IMR-90 (cell line): ENCODE measurements around the gene TLCD2. TPM values are rescaled to one million over a fixed set of nuclear protein-coding genes. Genes with fewer than 3 reads are reported as not detected.

ENCODE experiments used
- ATAC-seq: fragments of 200-7000 bp; cut with Tn5 transposase; 2 replicates; pipeline ENCODE4 v1.9.1; 2020; ENCODE audit warnings: low read depth, mild to moderate bottlenecking, moderate library complexity
- BruUV-seq: library from RNA; stranded (reverse); fragments of 400-500 nt; replicated peaks from 2 replicates; lab custom pipeline; 2021; lab: Mats Ljungman, UMichigan
- CTCF ChIA-PET: fragments of 300-600 bp; formaldehyde crosslinking; extraction: SDS; loops from one replicate; lab custom pipeline; 2021; ENCODE audit warnings: antibody characterized with exemption; lab: Yijun Ruan, JAX
- POLR2A ChIA-PET: fragments of 300-600 bp; sonication (Branson Sonifier 250); formaldehyde crosslinking; loops from one replicate; lab custom pipeline; 2022; ENCODE audit warnings: antibody characterized with exemption; ENCODE audit not compliant: unreplicated experiment; lab: Charles Lee
- DNase-seq: peaks from one replicate; pipeline ENCODE4 v3.0.0; 2013
- H2AFZ ChIP-seq: replicated peaks from 2 replicates; pipeline ENCODE3; 2013; ENCODE audit warnings: low read length, mild to moderate bottlenecking; ENCODE audit not compliant: poor library complexity
- H2AK5ac ChIP-seq: 2 replicates; pipeline ENCODE4 v1.6.1; 2013; ENCODE audit warnings: low read depth, low read length, inconsistent platforms
- H2AK9ac ChIP-seq: replicated peaks from 2 replicates; pipeline ENCODE3; 2013; ENCODE audit warnings: mild to moderate bottlenecking, low read depth, low read length, moderate library complexity; ENCODE audit not compliant: poor library complexity
- H2BK120ac ChIP-seq: 2 replicates; pipeline ENCODE4 v1.6.1; 2013; ENCODE audit warnings: low read depth, low read length, inconsistent platforms
- H2BK15ac ChIP-seq: 3 replicates; pipeline ENCODE4 v1.6.1; 2013; ENCODE audit warnings: low read depth, low read length, inconsistent platforms
- H2BK20ac ChIP-seq: 2 replicates; pipeline ENCODE4 v1.6.1; 2013; ENCODE audit warnings: low read depth, mild to moderate bottlenecking, inconsistent platforms, low read length, moderate library complexity
- H2BK5ac ChIP-seq: 2 replicates; pipeline ENCODE4 v1.6.1; 2013; ENCODE audit warnings: mild to moderate bottlenecking, low read depth, low read length, inconsistent platforms; ENCODE audit not compliant: poor library complexity, severe bottlenecking
- H3K14ac ChIP-seq: replicated peaks from 2 replicates; pipeline ENCODE4 v1.6.1; 2013; ENCODE audit warnings: low read depth, low read length, inconsistent platforms
- H3K18ac ChIP-seq: 2 replicates; pipeline ENCODE4 v1.6.1; 2013; ENCODE audit warnings: low read depth, low read length, control low read depth
- H3K23ac ChIP-seq: 2 replicates; pipeline ENCODE4 v1.6.1; 2013; ENCODE audit warnings: low read depth, low read length, inconsistent platforms
- H3K27ac ChIP-seq: 2 replicates; pipeline ENCODE4 v1.5.1; 2013; ENCODE audit warnings: mild to moderate bottlenecking, control low read depth, low read length; ENCODE audit not compliant: insufficient read depth
- H3K27me3 ChIP-seq: 2 replicates; pipeline ENCODE4 v1.6.1; 2013; ENCODE audit warnings: low read length; ENCODE audit not compliant: control insufficient read depth, insufficient read depth
- H3K36me3 ChIP-seq: 2 replicates; pipeline ENCODE4 v1.6.1; 2013; ENCODE audit warnings: low read length, mixed read lengths; ENCODE audit not compliant: control insufficient read depth, insufficient read depth
- H3K4ac ChIP-seq: 2 replicates; pipeline ENCODE4 v1.6.1; 2013; ENCODE audit warnings: low read depth, low read length, inconsistent platforms
- H3K4me1 ChIP-seq: 2 replicates; pipeline ENCODE4 v1.6.1; 2013; ENCODE audit warnings: low read length, mixed read lengths; ENCODE audit not compliant: control insufficient read depth, insufficient read depth
- H3K4me2 ChIP-seq: 2 replicates; pipeline ENCODE4 v1.6.1; 2013; ENCODE audit warnings: low read depth, mild to moderate bottlenecking, control low read depth, low read length, moderate library complexity
- H3K4me3 ChIP-seq: 2 replicates; pipeline ENCODE4 v1.5.1; 2013; ENCODE audit warnings: low read depth, mild to moderate bottlenecking, control low read depth, low read length, moderate library complexity; ENCODE audit not compliant: insufficient read depth
- H3K56ac ChIP-seq: 2 replicates; pipeline ENCODE4 v1.6.1; 2013; ENCODE audit warnings: low read length, inconsistent platforms; ENCODE audit not compliant: insufficient read depth; ENCODE audit errors: extremely low read depth
- H3K79me1 ChIP-seq, 2 experiments: 2 replicates each; pipeline ENCODE4 v1.6.1; 2013; ENCODE audit warnings: low read length in 2 of 2, inconsistent platforms in 1 of 2, low read depth in 1 of 2
- H3K9ac ChIP-seq: 2 replicates; pipeline ENCODE4 v1.6.1; 2013; ENCODE audit warnings: low read depth, low read length, control low read depth
- H3K9me1 ChIP-seq: 2 replicates; pipeline ENCODE4 v1.6.1; 2013; ENCODE audit warnings: low read length, inconsistent platforms; ENCODE audit not compliant: insufficient read depth
- H3K9me3 ChIP-seq: 2 replicates; pipeline ENCODE4 v1.6.1; 2013; ENCODE audit warnings: low read length; ENCODE audit not compliant: control insufficient read depth, insufficient read depth
- H4K20me1 ChIP-seq: 2 replicates; pipeline ENCODE4 v1.6.1; 2013; ENCODE audit warnings: low read length, inconsistent platforms; ENCODE audit not compliant: insufficient read depth
- H4K5ac ChIP-seq: 2 replicates; pipeline ENCODE4 v1.6.1; 2013; ENCODE audit warnings: mild to moderate bottlenecking, low read depth, low read length, control low read depth
- H4K8ac ChIP-seq, 2 experiments: 2 replicates each; pipeline ENCODE4 v1.6.1; 2013; ENCODE audit warnings: low read depth in 2 of 2, low read length in 2 of 2, control low read depth in 1 of 2, inconsistent platforms in 1 of 2
- H4K91ac ChIP-seq: 2 replicates; pipeline ENCODE4 v1.6.1; 2013; ENCODE audit warnings: low read depth, low read length, inconsistent platforms; ENCODE audit not compliant: insufficient read depth
- BHLHE40 ChIP-seq: fragments of 150-350 bp; IDR thresholded peaks from 2 replicates; pipeline ENCODE4 v1.6.1; 2016; ENCODE audit warnings: mild to moderate bottlenecking, low read depth, low read length
- RCOR1 ChIP-seq: IDR thresholded peaks from 2 replicates; pipeline ENCODE4 v1.6.1; 2012; ENCODE audit warnings: mild to moderate bottlenecking, low read length, improper control_type of control experiment; ENCODE audit not compliant: insufficient replicate concordance
- WGBS, 2 experiments: methylation state at CpG; one replicate each; pipeline versions ENCODE4 v1.1.5 to v1.1.7; 2013; ENCODE audit warnings: missing lambda C conversion rate in 2 of 2; ENCODE audit not compliant: insufficient read length in 1 of 2; ENCODE audit errors: extremely low coverage in 2 of 2; 5-methylcytosine and 5-hydroxymethylcytosine counted together
- dilution Hi-C: fragments of 300-500 bp; cut with HindIII; formaldehyde crosslinking; loops from one replicate; pipeline ENCODE4 v1.14.3; 2018; ENCODE audit warnings: low sequenced_read_pairs; ENCODE audit not compliant: unreplicated experiment
- in situ Hi-C: fragments of 300-500 bp; cut with MboI; formaldehyde crosslinking; loops from 3 replicates; pipeline ENCODE4 v1.14.3; 2019; ENCODE audit warnings: low sequenced_read_pairs, inconsistent platforms, mixed read lengths
- intact Hi-C: fragments of 100-400 bp; cut with micrococcal nuclease; formaldehyde crosslinking; loops from 2 replicates; pipeline ENCODE4 v1.10.0; 2022
- polyA plus RNA-seq, 3 experiments: library from polyadenylated mRNA; depleted of rRNA; stranded (reverse); fragments of >200 nt; gene quantifications; 2 replicates each; pipeline ENCODE4 v1.2.3, GENCODE V29; 2012; ENCODE audit warnings: low replicate concordance in 1 of 3
- total RNA-seq: library from RNA; depleted of rRNA; stranded (reverse); fragments of >200 nt; gene quantifications from 2 replicates; pipeline ENCODE4 v1.2.3, GENCODE V29; 2012
- TF ChIP-seq, protein P1 (sequence below): fragments of 150-350 bp; IDR thresholded peaks from 2 replicates; pipeline ENCODE4 v1.6.1; 2016; ENCODE audit warnings: low read depth, mild to moderate bottlenecking, low read length, moderate library complexity, borderline replicate concordance

TLCD2 gene
- total and polyA plus RNA-seq, 2 of the 4 experiments (the other 2 are of a cell fraction), result 0.72 to 1.2 TPM

DNA sequence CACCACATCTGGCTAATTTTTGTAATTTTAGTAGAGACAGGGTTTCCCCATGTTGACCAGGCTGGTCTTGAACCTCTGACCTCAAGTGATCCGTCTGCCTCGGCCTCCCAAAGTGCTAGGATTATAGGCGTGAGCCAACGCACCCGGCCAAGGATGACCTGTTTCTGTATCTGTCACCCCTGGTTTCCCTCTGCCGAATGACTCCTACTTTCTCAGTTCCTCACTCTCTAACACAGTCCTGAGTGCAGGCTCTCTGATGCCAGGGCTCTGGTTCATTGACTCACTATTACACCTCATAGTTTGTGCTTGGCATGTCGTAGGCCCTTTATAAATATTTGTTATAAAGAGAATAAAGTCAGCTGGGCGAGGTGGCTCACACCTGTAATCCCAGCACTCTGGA, 14.8 kb downstream of the TLCD2 start:
- no peak overlapping the region for H2AK9ac ChIP-seq
- intact Hi-C loops, result no loop called here
- H3K79me1 ChIP-seq, result no peaks in the 10 kb centered on the region

More for the DNA sequence above, 14.8 kb downstream of the TLCD2 start:
- Histone ChIP-seq H3K4me1 (peaks cover 4% of the 10 kb centered on the region; the same call in 1 of the 2 replicates), H3K9me3 (peaks cover 3% of the 10 kb centered on the region; the same call in 1 of the 2 replicates), H3K27me3 (no peaks in the 10 kb centered on the region), H3K36me3 (no peaks in the 10 kb centered on the region), H4K20me1 (no peaks in the 10 kb centered on the region), H2AK5ac (no peak overlapping the region), H2BK15ac (no peak overlapping the region), H3K56ac (no peak overlapping the region), H3K27ac (no peak overlapping the region), H3K9me1 (no peaks in the 10 kb centered on the region), H3K4ac (no peak overlapping the region), H3K9ac (no peak overlapping the region), H2AFZ (no peak overlapping the region), H3K23ac (no peak overlapping the region), H3K14ac (no peak overlapping the region), H3K4me3 (no peak overlapping the region), H4K91ac (no peak overlapping the region), H4K5ac (no peak overlapping the region), H2BK5ac (no peak overlapping the region), H2BK20ac (no peak overlapping the region), H3K4me2 (no peak overlapping the region), H3K18ac (no peak overlapping the region), H2BK120ac (no peak overlapping the region), H4K8ac (no peak overlapping the region)
- in situ Hi-C loops (no loop called here), dilution Hi-C loops (no loop called here)
- no CpG with 5 or more reads among the region's 8 CpGs for WGBS, 2 experiments
- TF ChIP-seq RCOR1, result no peak
- no peak for TF ChIP-seq BHLHE40
- TF ChIP-seq, protein P1, sequence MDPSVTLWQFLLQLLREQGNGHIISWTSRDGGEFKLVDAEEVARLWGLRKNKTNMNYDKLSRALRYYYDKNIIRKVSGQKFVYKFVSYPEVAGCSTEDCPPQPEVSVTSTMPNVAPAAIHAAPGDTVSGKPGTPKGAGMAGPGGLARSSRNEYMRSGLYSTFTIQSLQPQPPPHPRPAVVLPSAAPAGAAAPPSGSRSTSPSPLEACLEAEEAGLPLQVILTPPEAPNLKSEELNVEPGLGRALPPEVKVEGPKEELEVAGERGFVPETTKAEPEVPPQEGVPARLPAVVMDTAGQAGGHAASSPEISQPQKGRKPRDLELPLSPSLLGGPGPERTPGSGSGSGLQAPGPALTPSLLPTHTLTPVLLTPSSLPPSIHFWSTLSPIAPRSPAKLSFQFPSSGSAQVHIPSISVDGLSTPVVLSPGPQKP, result no peak
- DNase-seq (no peak), ATAC-seq (no peak)
- BruUV-seq, result no TSS peak
- POLR2A ChIA-PET, result no interaction called here
- CTCF ChIA-PET, result no interaction called here
